BJ (cell line): ENCODE measurements around the gene GCSAML. TPM values are rescaled to one million over a fixed set of nuclear protein-coding genes. Genes with fewer than 3 reads are reported as not detected.
"Not testable (repeated sequence)": the region's sequence is repeated elsewhere in the genome, so short reads cannot be mapped to it uniquely, and the experiment has no call there.

ENCODE experiments used
- CTCF ChIA-PET: fragments of 350-600 bp; formaldehyde crosslinking; extraction: SDS; loops from one replicate; lab custom pipeline; 2021; ENCODE audit warnings: antibody characterized with exemption, inconsistent platforms; lab: Yijun Ruan, JAX
- POLR2A ChIA-PET: fragments of 300-600 bp; sonication (Branson Sonifier 250); formaldehyde crosslinking; extraction: SDS; loops from one replicate; lab custom pipeline; 2021; ENCODE audit warnings: antibody characterized with exemption; lab: Charles Lee
- DNase-seq: peaks from one replicate; pipeline ENCODE4 v3.0.0-alpha.2; 2011; ENCODE audit warnings: low read depth
- H3K27me3 ChIP-seq: 2 replicates; pipeline ENCODE4 v1.6.0; 2011; ENCODE audit warnings: low read length; ENCODE audit not compliant: control insufficient read depth, insufficient read depth
- H3K36me3 ChIP-seq: 2 replicates; pipeline ENCODE4 v1.5.1; 2011; ENCODE audit warnings: low read length; ENCODE audit not compliant: control insufficient read depth, insufficient read depth
- H3K4me3 ChIP-seq: 2 replicates; pipeline ENCODE4 v1.5.1; 2011; ENCODE audit warnings: low read depth, mild to moderate bottlenecking, control low read depth, low read length
- polyA minus RNA-seq: library from RNA; depleted of rRNA, polyadenylated mRNA; stranded (reverse); fragments of >200 nt; gene quantifications from 2 replicates; pipeline ENCODE4 v1.2.3, GENCODE V29; 2011; rRNA and poly(A)+ RNA removed
- polyA plus RNA-seq: library from polyadenylated mRNA; depleted of rRNA; stranded (reverse); fragments of >200 nt; gene quantifications from 2 replicates; pipeline ENCODE4 v1.2.3, GENCODE V29; 2011; rRNA removed
- TF ChIP-seq, protein P1 (sequence below): IDR thresholded peaks from 2 replicates; pipeline ENCODE4 v1.5.1; 2011; ENCODE audit warnings: low read depth, mild to moderate bottlenecking, control low read depth, inconsistent platforms, low read length, moderate library complexity; ENCODE audit not compliant: insufficient read depth

The GCSAML gene
- polyA plus RNA-seq = not detected in 2 replicates
- not detected in 2 replicates for polyA minus RNA-seq

DNA sequence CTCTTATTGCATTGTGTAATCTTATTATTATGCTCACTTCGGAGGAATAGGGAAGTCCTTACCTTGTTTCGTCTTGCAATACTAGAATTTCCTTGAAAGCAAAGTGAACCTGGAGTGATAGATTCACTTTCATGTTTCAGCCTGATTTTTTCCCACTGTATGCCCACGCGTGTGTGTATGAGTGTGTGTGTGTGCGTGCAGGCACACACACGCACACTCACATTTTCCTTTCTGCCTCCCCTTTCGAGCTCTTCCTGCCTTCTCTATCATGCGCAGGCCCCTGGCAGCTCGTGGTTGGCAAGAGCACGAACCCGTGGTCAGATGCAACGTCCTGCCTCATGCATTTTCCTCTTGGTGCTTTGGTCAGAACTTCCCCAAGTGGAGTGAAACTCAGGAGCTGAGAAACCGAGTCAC is at the start of gene GCSAML:
TSS of gene GCSAML (plus strand) at position 366 of the 414 bp plus-strand sequence. CDS start 58 bp downstream, outside the sequence.
- POLR2A ChIA-PET = no interaction called here
- no peak for DNase-seq
- Histone ChIP-seq H3K4me3 (no peak within 1 kb of the TSS), H3K27me3 (no peaks in the 10 kb centered on the region), H3K36me3 (no peaks in the 10 kb centered on the region)
- CTCF ChIA-PET = no interaction called here
- TF ChIP-seq, protein P1, sequence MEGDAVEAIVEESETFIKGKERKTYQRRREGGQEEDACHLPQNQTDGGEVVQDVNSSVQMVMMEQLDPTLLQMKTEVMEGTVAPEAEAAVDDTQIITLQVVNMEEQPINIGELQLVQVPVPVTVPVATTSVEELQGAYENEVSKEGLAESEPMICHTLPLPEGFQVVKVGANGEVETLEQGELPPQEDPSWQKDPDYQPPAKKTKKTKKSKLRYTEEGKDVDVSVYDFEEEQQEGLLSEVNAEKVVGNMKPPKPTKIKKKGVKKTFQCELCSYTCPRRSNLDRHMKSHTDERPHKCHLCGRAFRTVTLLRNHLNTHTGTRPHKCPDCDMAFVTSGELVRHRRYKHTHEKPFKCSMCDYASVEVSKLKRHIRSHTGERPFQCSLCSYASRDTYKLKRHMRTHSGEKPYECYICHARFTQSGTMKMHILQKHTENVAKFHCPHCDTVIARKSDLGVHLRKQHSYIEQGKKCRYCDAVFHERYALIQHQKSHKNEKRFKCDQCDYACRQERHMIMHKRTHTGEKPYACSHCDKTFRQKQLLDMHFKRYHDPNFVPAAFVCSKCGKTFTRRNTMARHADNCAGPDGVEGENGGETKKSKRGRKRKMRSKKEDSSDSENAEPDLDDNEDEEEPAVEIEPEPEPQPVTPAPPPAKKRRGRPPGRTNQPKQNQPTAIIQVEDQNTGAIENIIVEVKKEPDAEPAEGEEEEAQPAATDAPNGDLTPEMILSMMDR = no peak

DNA sequence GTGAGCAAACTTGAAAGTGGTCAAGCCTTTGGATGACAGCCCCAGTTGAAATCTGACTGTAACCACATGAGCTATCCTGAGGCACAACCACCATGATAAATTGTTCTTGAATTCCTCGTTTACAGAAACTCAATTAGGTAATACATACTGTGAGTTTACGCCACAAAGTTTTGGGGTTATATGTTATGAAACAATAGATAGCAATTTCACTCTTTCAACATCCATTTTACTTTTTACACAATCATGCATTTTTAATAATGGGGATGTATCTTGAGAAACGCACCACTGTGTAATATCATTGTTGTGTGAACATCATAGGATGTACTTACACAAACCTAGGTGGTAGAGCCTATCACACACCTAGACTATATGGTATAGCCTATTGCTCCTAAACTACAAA is 48.1 kb upstream of the GCSAML start:
- POLR2A ChIA-PET = no interaction called here

DNA sequence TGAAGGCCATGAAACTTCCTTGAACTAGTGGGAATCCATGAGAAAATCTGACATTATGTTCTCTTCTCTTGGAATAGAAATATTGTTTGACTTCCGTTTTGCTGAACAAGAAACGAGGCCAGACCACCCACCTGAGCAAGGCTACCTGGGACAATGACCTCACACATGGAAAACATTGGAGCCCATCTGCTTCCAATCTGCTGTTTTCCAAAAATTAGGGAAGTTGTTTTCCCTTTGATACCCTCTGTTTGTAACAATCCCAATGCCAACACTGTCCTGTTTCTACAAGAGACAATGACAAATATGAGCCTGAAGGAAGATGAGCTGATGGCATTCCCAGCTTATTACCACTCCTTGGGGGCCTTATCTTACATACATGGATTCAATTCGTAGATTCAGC is 42.1 kb upstream of the GCSAML start:
- DNase-seq = no peak
- H3K36me3 ChIP-seq = no peaks in the 10 kb centered on the region
- ChIA-PET CTCF (no interaction called here), POLR2A (no interaction called here)
- no peaks in the 10 kb centered on the region for H3K27me3 ChIP-seq
- no peak overlapping the region for H3K4me3 ChIP-seq
- TF ChIP-seq, protein P1 = no peak

More for the DNA sequence above, 48.1 kb upstream of the GCSAML start:
- Histone ChIP-seq H3K4me3 (no peak overlapping the region), H3K36me3 (no peaks in the 10 kb centered on the region), H3K27me3 (no peaks in the 10 kb centered on the region)
- no peak for DNase-seq
- TF ChIP-seq, protein P1 = no peak
- CTCF ChIA-PET = no interaction called here

DNA sequence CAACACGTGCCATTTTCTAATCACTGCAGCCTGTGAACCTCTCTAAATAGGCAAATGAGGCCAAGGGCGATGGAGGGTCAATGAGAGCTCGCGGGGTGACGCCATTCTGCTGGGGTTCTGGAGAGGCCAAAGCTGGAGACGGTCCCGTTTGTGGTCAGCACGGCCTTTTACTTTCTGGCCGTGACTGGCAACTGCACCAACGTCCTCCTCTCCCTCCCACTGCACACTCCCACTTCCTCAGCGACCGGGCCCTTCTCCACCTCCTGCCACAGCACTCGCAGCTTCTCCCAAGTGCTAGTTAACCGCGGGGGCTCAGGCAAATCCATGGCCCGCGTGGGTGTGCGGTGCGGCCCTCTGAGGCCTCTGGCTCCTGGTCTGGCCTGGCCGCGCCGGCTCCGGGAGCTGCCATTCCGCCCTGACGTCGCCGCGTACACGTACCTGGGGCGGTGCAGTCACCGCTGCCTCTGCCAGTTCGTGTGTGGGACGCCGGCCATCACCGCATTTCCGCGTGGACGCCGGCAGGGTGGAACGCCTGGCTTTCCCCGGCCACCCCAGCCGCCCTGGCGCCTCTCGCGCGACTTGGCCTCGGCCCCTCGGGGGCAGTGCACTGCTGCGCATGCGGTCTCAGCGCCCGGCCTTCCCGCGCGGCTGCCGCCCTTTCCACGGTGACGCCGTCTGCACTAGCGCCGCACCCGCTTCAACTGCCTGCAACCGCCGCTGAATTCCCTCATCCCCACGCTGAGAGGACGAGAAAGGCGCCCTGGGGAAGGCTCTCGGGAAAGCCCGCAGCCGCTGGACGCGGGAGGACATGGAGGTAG is 30.9 kb upstream of the GCSAML start:
- TF ChIP-seq, protein P1 = no peak
- DNase-seq = no peak
- CTCF ChIA-PET = no interaction called here
- Histone ChIP-seq H3K27me3 (no peaks in the 10 kb centered on the region), H3K4me3 (no peak overlapping the region), H3K36me3 (no peaks in the 10 kb centered on the region; the same call in 1 of the 2 replicates)
- POLR2A ChIA-PET = no interaction called here

DNA sequence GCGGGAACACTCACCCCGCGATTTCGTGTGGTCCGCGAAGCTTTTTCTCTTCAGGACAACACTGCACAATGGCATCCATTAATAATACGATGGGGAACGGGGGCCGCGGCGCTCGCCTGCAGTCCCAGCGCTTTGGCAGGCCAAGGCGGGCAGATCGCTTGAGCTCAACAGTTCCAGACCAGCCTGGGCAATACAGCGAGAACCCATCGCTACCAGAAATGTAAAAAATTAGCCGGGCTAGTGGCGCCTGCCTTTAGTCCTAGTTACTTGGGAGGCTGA is 30.4 kb upstream of the GCSAML start:
- Histone ChIP-seq H3K4me3 (no peak overlapping the region), H3K36me3 (no peaks in the 10 kb centered on the region; the same call in 1 of the 2 replicates), H3K27me3 (no peaks in the 10 kb centered on the region)
- ChIA-PET POLR2A (no interaction called here), CTCF (no interaction called here)
- TF ChIP-seq, protein P1 = no peak
- DNase-seq = no peak

DNA sequence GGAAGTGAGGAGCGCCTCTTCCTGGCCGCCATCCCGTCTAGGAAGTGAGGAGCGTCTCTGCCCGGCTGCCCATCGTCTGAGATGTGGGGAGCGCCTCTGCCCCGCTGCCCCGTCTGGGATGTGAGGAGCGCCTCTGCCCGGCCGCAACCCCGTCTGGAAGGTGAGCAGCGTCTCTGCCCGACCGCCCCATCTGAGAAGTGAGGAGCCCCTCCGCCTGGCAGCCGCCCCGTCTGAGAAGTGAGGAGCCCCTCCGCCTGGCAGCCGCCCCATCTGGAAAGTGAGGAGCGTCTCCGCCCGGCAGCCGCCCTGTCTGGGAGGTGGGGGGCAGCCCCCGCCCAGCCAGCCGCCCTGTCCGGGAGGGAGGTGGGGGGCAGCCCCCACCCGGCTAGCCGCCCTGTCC is 27.0 kb upstream of the GCSAML start:
- CTCF ChIA-PET, H3K4me3 ChIP-seq, H3K36me3 ChIP-seq, H3K27me3 ChIP-seq, DNase-seq, POLR2A ChIA-PET: not testable (repeated sequence)
